ENCODE measurements around the gene TENT4A.

DNA sequence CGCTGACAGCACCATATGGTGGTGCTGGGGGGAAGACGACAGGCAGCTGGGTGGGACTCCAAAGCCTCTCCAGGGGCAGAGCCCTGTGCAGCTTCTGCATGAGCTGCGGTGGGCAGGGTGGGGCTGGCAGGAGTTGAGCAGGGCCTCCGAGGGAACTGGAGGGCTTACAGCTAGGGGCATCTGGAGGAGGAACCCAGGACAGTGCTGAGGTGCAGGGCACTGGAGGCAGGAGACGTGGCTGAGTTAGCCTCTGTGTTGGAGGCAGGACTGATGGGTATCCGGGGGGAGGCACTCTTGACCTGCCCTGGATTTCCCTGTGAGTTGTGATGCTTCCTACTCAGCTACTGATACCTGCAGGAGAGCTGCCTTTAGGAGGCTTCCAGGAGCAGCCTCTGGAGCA is 45.0 kb downstream of the TENT4A start:
- no peak for TF ChIP-seq POLR2A (IDR thresholded peaks at IDR 0.05)
- TF ChIP-seq CTCF (IDR thresholded peaks at IDR 0.05) = no peak
